ENCODE results near the gene TOM1. TPM values are rescaled to one million over a fixed set of nuclear protein-coding genes. Genes with fewer than 3 reads are reported as not detected.

The TOM1 gene
- total RNA-seq, 2 donors from 2014 or later, result 30.4 to 38.9 TPM

DNA sequence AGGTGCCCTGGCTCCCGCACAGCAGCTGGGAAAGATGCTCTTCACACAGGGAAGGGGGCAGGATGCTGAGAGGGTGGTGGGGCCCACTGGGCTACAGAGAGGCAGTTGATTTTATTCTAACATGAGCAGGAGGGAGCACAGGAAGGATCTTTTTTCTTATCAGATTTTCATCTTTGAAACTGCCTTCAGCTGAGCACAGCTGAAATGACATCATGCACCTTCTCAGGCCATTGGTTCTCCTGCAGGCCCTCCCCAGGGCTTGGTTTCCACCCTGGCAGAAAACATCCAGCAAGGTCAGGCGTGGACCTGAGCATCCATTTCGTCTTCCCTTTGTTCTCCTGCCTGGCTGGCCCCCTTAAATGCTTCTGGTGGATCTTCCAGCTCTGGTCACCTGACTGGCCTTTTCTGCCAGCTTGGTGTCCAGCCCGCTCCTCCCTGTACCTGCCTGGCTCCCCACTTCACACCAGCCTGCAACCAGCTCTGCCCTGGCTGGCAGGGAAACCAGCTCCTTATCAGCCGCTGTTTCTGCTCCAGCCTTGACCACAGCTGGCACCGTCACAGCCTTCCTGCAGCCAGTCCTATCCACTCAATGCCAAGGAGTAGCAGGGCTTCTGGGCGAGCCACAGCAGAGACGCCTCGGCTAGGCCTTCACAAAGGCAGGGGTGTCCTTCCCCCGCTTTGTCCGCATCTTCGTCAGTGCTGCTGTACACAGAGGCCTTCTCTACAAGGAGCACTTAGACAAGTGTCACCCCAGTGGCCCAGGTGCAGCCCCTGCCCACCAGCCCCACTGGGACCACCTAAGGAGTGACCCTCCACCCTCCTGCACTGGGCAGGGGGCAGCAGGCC is 36.5 kb downstream of the TOM1 start:
- H3K27ac Mint-ChIP-seq, result no peak overlapping the region
- no peaks in the 10 kb centered on the region for H3K27me3 Mint-ChIP-seq
- ATAC-seq (no peak), DNase-seq (ENCODE audit: low spot score) (no peak)
- no peak overlapping the region for H3K4me3 Mint-ChIP-seq
- no peaks in the 10 kb centered on the region for H3K36me3 Mint-ChIP-seq
- no peaks in the 10 kb centered on the region for H3K4me1 Mint-ChIP-seq (ENCODE audit: low read depth in 2 of 2)
- no peaks in the 10 kb centered on the region for H3K9me3 Mint-ChIP-seq

DNA sequence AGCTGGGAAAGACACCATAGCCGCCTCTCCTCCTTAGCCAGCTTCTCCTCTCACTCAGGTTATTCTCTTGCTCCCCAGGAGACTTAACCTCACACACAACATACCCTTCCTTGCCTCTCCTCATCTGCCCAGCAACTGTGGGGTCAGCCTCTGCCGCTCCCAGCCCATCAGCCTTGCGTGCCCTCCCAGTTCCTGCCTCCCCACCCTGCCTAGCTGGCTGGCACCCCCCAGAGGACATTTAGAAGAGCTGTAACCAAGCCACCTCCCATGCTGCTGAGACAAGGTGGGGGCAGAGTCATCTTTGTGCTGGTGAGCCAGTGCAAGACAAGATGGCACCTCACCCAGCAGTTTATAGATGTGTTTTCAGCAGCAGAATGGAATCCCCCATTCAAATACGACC is 38.2 kb downstream of the TOM1 start:
- no peak overlapping the region for H3K27ac Mint-ChIP-seq
- no peak overlapping the region for H3K4me3 Mint-ChIP-seq
- H3K27me3 Mint-ChIP-seq, result no peaks in the 10 kb centered on the region
- H3K4me1 Mint-ChIP-seq (ENCODE audit: low read depth in 2 of 2), result no peaks in the 10 kb centered on the region
- no peaks in the 10 kb centered on the region for H3K9me3 Mint-ChIP-seq
- ATAC-seq, result no peak
- H3K36me3 Mint-ChIP-seq, result no peaks in the 10 kb centered on the region
- no peak for DNase-seq (ENCODE audit: low spot score)

DNA sequence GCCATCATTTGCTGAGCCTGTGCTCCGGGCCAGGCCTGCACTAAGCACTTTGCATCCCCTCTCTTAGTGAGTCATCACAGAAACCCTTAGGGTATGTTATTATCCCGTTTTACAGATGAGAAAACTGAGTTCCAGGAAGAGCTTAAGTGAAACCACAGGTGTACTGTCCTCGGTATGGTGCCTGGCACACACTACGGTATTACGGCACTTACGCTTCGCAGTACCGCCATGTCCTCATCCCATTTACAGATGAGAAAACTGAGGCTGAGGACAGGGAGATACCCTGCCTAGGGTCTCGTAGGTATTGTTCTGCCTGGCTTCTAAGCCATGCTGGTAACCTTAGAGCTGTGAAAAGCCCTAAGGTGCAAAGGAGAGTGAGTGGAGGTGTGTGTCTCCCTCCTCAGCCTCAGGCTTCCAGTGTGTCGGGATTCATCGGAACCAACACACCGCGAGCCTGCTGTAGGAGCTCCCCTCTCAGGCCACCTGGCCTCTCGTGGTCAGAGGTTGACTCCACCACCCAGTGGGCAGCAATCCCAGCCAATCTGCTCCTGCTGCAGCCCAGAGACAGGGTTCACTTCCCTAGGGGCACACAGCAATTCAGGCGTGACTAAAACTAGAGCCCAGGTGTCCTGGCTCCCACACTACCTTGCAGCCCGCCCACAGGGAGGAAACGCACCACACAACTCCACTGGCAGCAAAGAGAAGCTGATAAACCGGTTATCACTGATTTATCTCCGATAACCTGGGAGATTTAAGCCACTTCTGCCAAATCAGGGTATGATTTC is 41.6 kb downstream of the TOM1 start:
- no peaks in the 10 kb centered on the region for H3K36me3 Mint-ChIP-seq
- no peaks in the 10 kb centered on the region for H3K27me3 Mint-ChIP-seq
- no peak overlapping the region for H3K27ac Mint-ChIP-seq
- H3K4me3 Mint-ChIP-seq, result no peak overlapping the region
- ATAC-seq (no peak), DNase-seq (ENCODE audit: low spot score) (no peak)
- no peaks in the 10 kb centered on the region for H3K9me3 Mint-ChIP-seq
- no peaks in the 10 kb centered on the region for H3K4me1 Mint-ChIP-seq (ENCODE audit: low read depth in 2 of 2)

DNA sequence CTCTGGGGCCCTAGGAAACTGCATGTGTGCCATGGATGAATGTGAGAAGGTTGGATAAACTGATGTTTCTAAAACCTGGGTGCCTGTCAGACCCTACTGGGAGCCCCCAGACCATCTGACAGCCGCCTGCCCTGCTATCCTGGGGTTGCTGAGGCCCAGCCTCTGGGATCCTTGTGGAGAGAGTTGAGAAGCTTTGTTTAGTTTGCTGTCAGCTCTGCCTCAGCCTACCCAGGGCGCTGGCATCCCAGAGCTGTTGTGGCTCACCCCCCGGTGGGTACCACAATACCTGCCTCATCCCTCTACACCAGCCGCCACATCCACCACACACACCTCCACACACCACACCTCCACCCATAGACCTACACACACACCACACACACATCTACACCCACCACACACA is 42.7 kb downstream of the TOM1 start:
- Mint-ChIP-seq H3K4me3 (no peak overlapping the region), H3K9me3 (no peaks in the 10 kb centered on the region), H3K4me1 (ENCODE audit: low read depth in 2 of 2) (no peaks in the 10 kb centered on the region), H3K27me3 (no peaks in the 10 kb centered on the region), H3K27ac (no peak overlapping the region), H3K36me3 (no peaks in the 10 kb centered on the region)
- DNase-seq (ENCODE audit: low spot score) (no peak), ATAC-seq (no peak)

DNA sequence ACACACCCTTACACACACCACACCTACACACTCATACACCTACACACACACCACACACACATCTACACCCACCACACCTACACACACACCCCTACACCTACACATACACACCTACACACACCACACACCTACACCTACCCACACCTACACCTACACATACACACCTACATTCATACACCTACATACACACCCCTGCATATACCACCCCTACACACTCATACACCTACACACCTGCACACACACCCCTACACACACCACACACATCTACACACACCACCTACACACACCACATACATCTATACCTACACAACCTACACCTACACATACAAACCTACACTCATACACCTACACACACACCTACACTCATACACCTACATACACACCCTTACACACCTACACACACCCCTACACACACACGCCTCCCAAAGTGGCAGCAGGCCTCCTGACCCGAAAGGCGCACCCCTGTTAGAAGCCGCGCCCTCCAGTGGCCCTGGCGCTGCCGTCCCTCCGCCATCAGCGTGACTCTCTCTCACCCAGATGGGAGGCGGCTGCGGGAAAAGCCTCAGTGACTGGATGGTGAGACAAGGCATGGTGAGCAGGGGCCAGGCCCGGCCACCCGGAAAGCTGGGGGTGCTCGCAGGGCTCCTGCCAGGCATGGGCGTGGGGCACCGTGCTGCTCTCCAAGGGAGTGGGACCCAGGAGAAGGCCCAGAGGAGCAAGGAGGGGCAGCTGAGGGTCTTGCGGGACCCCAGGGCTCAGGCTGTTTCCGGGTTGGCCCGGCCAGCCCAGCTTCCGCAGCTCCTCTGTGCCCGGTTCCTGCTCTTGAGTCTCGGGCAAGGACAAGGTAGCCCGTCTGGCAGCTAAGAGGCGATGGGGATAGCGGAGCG is 44.2 kb downstream of the TOM1 start:
- no peak overlapping the region for H3K4me3 Mint-ChIP-seq
- no peaks in the 10 kb centered on the region for H3K9me3 Mint-ChIP-seq
- H3K27ac Mint-ChIP-seq, result no peak overlapping the region
- DNase-seq (ENCODE audit: low spot score) (no peak), ATAC-seq (peak in 1 of 2 donors; percentile 15)
- no peaks in the 10 kb centered on the region for H3K4me1 Mint-ChIP-seq (ENCODE audit: low read depth in 2 of 2)
- H3K27me3 Mint-ChIP-seq, result no peaks in the 10 kb centered on the region
- no peaks in the 10 kb centered on the region for H3K36me3 Mint-ChIP-seq

DNA sequence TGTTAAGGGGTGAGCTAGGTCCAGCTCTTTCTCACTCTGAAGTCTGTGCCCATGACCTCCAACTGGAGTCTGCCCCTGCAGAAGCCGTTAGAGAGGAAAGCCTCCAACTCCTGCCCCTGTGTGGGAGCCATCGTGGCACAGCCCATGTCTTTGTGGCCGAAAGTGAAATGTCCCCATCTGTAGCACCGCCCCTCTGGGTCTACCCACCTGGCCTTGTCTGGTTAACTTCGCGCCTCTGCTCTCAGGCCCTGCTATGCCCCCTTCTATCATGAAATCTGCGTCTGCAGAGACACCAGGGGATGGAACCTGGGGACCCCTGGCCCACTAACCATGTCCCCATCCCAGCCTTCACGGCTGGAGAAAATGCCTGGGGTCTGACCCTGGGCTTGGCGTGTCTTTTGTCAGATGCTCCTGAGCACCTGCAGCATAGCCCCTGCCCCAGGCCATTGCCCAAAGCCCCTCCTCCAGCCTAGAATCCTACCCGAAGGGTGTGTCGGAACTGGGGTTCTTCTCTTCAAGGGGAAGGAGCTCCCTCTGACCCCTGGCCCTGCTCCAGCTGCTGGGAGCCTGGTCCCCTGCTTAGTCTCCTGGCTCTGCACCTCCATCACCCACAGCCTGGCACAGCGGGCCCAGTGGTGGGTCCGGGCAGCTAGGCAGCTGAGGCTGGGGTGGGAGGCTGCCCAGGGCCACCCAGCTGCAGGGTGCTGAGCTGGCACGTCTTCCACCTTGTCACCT is 45.4 kb downstream of the TOM1 start:
- no peaks in the 10 kb centered on the region for H3K36me3 Mint-ChIP-seq
- no peak overlapping the region for H3K27ac Mint-ChIP-seq
- H3K27me3 Mint-ChIP-seq, result no peaks in the 10 kb centered on the region
- DNase-seq (ENCODE audit: low spot score), result no peak
- ATAC-seq, result no peak
- no peaks in the 10 kb centered on the region for H3K4me1 Mint-ChIP-seq (ENCODE audit: low read depth in 2 of 2)
- H3K4me3 Mint-ChIP-seq, result no peak overlapping the region
- no peaks in the 10 kb centered on the region for H3K9me3 Mint-ChIP-seq

DNA sequence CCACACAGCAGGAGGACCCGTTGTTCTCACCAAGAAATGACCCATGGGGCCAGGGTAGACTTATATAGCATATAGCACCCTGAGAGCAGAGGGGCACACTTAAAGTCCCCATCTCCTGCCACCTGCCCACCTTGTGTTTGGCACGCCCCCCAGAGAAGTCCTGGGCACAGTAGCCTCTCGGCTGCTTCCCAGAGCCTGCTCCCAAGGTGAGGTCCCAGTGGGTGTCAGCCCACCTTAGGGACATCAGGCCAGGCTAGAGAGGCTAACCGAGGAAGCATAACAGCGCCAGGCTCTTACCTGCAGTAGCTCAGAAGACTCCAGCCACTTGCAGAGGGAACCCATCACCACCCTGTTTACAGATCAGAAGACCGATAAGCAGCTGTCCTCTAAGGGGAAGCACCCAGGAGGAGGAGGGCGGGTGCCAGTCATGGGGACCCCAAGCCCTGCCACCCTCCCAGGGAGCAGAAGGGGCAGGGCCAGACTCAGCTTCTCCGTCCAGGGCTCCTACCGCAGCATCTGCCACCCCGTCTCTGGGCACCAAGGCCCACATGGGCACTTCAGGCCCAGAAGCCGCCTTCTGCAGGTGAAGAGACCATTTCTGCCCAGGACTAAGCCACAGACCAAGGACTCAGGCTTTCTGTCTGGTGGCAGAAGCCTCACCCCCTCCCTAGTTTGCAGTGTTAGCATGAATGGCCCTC is 46.3 kb downstream of the TOM1 start:
- Mint-ChIP-seq H3K36me3 (no peaks in the 10 kb centered on the region), H3K9me3 (no peaks in the 10 kb centered on the region), H3K4me3 (no peak overlapping the region), H3K4me1 (ENCODE audit: low read depth in 2 of 2) (peaks cover 3 to 6% of the 10 kb centered on the region in 2 donors), H3K27ac (no peak overlapping the region), H3K27me3 (no peaks in the 10 kb centered on the region)
- DNase-seq (ENCODE audit: low spot score), result no peak
- no peak for ATAC-seq

DNA sequence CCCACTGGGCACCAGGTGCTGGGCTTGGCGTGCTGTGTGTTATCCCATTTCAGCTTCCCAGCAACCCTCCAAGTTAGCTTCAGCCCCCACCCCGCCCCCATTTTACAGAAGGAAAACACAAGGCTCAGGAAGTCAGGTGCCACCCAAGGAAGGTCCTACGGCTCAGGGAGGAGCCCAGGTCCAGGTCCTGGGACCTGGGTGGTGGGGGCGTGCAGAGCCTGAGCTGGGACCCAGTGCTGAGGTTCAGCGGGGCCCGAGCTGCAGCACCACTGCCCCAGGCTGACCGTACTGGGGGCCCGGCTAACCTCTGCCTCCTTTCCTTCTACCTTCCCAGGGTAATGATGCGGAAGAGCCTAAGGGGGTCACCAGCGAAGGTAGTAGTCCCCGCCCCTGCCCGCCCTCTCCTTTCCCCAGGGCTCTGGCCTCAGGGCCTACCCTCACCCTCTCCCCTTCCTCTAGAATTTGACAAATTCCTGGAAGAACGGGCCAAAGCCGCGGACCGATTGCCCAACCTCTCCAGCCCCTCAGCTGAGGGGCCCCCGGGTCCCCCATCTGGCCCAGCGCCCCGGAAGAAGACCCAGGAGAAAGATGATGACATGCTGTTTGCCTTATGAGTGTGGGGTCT is 47.0 kb downstream of the TOM1 start:
- H3K27ac Mint-ChIP-seq, result no peak overlapping the region
- H3K36me3 Mint-ChIP-seq, result no peaks in the 10 kb centered on the region
- no peak overlapping the region for H3K4me3 Mint-ChIP-seq
- peaks cover 10 to 13% of the 10 kb centered on the region in 2 donors for H3K4me1 Mint-ChIP-seq (ENCODE audit: low read depth in 2 of 2)
- H3K27me3 Mint-ChIP-seq, result peaks cover 5 to 6% of the 10 kb centered on the region in 2 donors
- ATAC-seq (no peak), DNase-seq (ENCODE audit: low spot score) (no peak)
- no peaks in the 10 kb centered on the region for H3K9me3 Mint-ChIP-seq

DNA sequence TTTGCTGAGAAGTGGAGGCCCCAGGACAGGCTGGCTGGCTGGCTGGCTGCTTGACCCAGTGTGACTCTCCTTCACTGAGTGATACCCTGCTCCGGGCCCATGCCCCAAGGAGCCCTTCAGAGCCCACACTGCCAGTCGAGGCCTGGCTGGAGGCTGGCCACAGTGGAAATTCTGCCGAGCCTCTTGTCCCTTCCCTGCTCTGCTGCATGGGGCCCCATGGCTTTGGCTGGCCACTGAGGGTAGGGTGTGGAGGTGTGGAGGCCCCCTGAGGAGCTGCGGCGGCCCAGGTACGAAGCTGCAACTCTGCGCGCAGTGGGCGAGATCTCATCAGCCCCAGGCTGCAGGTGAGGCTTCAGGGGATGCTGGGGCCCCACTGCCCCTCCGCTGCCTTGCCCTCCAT is 47.8 kb downstream of the TOM1 start:
- peaks cover 6 to 9% of the 10 kb centered on the region in 2 donors for H3K27me3 Mint-ChIP-seq
- no peak overlapping the region for H3K27ac Mint-ChIP-seq
- peaks cover 15 to 19% of the 10 kb centered on the region in 2 donors for H3K4me1 Mint-ChIP-seq (ENCODE audit: low read depth in 2 of 2)
- no peaks in the 10 kb centered on the region for H3K9me3 Mint-ChIP-seq
- DNase-seq (ENCODE audit: low spot score), result no peak
- no peaks in the 10 kb centered on the region for H3K36me3 Mint-ChIP-seq
- ATAC-seq, result no peak
- no peak overlapping the region for H3K4me3 Mint-ChIP-seq

DNA sequence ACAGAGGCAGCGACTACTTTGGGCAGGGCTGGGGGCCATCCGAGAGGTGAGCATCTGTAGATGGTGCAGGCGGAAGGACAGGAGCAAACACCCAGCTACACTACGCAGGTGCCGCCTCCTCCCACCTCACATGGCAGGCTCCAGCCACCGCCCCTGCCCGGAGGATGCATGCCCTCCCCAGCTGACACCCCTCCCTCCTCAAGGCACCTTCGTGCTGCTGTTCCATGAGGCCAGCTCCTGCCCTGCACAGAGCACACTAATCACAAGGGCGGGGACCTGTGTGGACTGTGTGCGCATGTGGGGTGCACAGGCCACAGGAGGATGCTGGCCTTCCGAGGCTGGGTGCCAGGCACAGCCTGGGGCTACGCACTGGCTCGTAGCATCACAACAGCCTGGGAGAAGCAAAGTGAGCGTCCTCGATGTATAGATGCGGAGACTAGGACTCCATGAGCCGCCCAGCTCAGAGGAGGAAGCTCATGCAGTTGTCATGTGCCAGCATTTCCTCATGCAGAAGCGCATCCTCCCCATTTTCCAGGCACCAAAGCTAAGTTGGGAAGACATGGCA is 48.4 kb downstream of the TOM1 start:
- no peaks in the 10 kb centered on the region for H3K36me3 Mint-ChIP-seq
- DNase-seq (ENCODE audit: low spot score) (no peak), ATAC-seq (no peak)
- H3K9me3 Mint-ChIP-seq, result no peaks in the 10 kb centered on the region
- H3K4me3 Mint-ChIP-seq, result no peak overlapping the region
- no peak overlapping the region for H3K27ac Mint-ChIP-seq
- H3K27me3 Mint-ChIP-seq, result peaks cover 6 to 9% of the 10 kb centered on the region in 2 donors
- H3K4me1 Mint-ChIP-seq (ENCODE audit: low read depth in 2 of 2), result peaks cover 19 to 22% of the 10 kb centered on the region in 2 donors

DNA sequence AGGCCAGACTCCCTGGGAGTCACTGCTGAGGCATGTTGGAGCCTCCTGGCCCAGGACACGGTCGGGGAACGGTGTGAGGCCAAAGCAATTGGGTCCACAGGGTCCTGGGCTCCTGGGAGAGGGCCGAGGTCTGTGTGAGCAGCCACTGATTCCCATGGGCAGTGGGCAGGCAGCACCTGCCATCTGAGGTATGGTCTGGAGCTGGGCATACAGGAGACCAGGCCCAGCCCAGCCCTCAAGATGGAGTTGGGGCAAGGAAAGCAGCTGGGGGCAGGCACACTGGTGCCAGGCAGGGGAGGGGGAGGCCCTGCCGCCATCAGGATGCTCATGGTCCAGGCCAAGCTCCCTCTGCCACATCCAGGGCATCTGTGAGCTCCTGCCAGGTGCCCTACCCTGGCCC is 49.0 kb downstream of the TOM1 start:
- ATAC-seq (no peak), DNase-seq (ENCODE audit: low spot score) (no peak)
- H3K27me3 Mint-ChIP-seq, result peaks cover 6 to 9% of the 10 kb centered on the region in 2 donors
- peaks cover 19 to 22% of the 10 kb centered on the region in 2 donors for H3K4me1 Mint-ChIP-seq (ENCODE audit: low read depth in 2 of 2)
- H3K36me3 Mint-ChIP-seq, result no peaks in the 10 kb centered on the region
- H3K4me3 Mint-ChIP-seq, result no peak overlapping the region
- no peaks in the 10 kb centered on the region for H3K9me3 Mint-ChIP-seq
- H3K27ac Mint-ChIP-seq, result no peak overlapping the region

DNA sequence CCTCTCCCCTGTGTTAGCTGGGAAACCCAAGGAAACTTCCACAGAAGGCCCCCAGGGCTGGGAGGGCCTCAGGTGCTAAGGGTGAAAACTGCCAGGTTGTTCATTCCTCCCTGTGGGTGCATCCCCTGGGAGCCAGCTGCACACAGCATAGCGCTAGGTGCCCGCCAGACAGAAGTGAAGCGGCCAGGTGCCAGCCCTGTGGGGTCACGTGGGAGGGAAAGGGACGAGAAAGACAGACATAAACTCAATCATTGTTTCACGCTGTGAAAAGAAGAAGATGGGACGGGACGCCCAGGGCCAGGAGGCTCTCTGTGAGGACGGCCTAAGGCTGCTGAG is 49.6 kb downstream of the TOM1 start:
- H3K4me1 Mint-ChIP-seq (ENCODE audit: low read depth in 2 of 2), result peaks cover 19 to 22% of the 10 kb centered on the region in 2 donors
- DNase-seq (ENCODE audit: low spot score), result no peak
- no peak overlapping the region for H3K27ac Mint-ChIP-seq
- peaks cover 6 to 9% of the 10 kb centered on the region in 2 donors for H3K27me3 Mint-ChIP-seq
- H3K36me3 Mint-ChIP-seq, result no peaks in the 10 kb centered on the region
- ATAC-seq, result no peak
- no peaks in the 10 kb centered on the region for H3K9me3 Mint-ChIP-seq
- no peak overlapping the region for H3K4me3 Mint-ChIP-seq

Measured in natural killer cell treated with Interleukin-12 subunit alpha and Interleukin-12 subunit beta and Interleukin-15 and Interleukin-18, amount 100 ng/mL, for 72 hours (primary cell).